ENCODE results near the gene TGFBR1. TPM values are rescaled to one million over a fixed set of nuclear protein-coding genes. Genes with fewer than 3 reads are reported as not detected.

Gene TGFBR1
- total RNA-seq, 1 experiment from 2014 or later: 17.9 TPM

- H3K36me3 ChIP-seq (ENCODE audit: insufficient read depth, low read length): no peaks in the 10 kb centered on the region
- H4K20me1 ChIP-seq (ENCODE audit: insufficient read depth, low read depth, low read length): peaks cover 33% of the 10 kb centered on the region
- H3K27me3 ChIP-seq (ENCODE audit: low read length): no peaks in the 10 kb centered on the region
- peak overlapping the region; percentile 69 for H3K9ac ChIP-seq (ENCODE audit: low read length)
- no peak overlapping the region for H2AFZ ChIP-seq (ENCODE audit: low read length)
- H3K4me1 ChIP-seq (ENCODE audit: low read length): peaks cover 15% of the 10 kb centered on the region
- no peak for DNase-seq
- no peaks in the 10 kb centered on the region for H3K9me2 ChIP-seq (replicated peaks; ENCODE audit: insufficient read depth, low read length)
- H3K4me3 ChIP-seq (ENCODE audit: low read length): peak overlapping the region; percentile 77
- no peaks in the 10 kb centered on the region for H3K9me3 ChIP-seq (ENCODE audit: low read length)
- peak overlapping the region; percentile 89 for H3K4me2 ChIP-seq (ENCODE audit: low read depth, low read length, poor library complexity, severe bottlenecking)
- H3K79me2 ChIP-seq (ENCODE audit: low read length): no peaks in the 10 kb centered on the region
- H3K27ac ChIP-seq (ENCODE audit: low read length): no peak overlapping the region
Measured at GRCh38 chr9:99106044-99106375, 1.1 kb downstream of the TGFBR1 start.

- peaks cover 33% of the 10 kb centered on the region for H4K20me1 ChIP-seq (ENCODE audit: insufficient read depth, low read depth, low read length)
- no peaks in the 10 kb centered on the region for H3K9me2 ChIP-seq (replicated peaks; ENCODE audit: insufficient read depth, low read length)
- H3K9me3 ChIP-seq (ENCODE audit: low read length): no peaks in the 10 kb centered on the region
- H2AFZ ChIP-seq (ENCODE audit: low read length): no peak overlapping the region
- no peaks in the 10 kb centered on the region for H3K79me2 ChIP-seq (ENCODE audit: low read length)
- H3K4me2 ChIP-seq (ENCODE audit: low read depth, low read length, poor library complexity, severe bottlenecking): no peak overlapping the region
- H3K9ac ChIP-seq (ENCODE audit: low read length): no peak overlapping the region
- no peaks in the 10 kb centered on the region for H3K36me3 ChIP-seq (ENCODE audit: insufficient read depth, low read length)
- H3K27ac ChIP-seq (ENCODE audit: low read length): no peak overlapping the region
- DNase-seq: no peak
- H3K27me3 ChIP-seq (ENCODE audit: low read length): no peaks in the 10 kb centered on the region
- no peak overlapping the region for H3K4me3 ChIP-seq (ENCODE audit: low read length)
- peaks cover 15% of the 10 kb centered on the region for H3K4me1 ChIP-seq (ENCODE audit: low read length)
Measured at GRCh38 chr9:99107421-99107820, 2.5 kb downstream of the TGFBR1 start.

- no peak overlapping the region for H3K9ac ChIP-seq (ENCODE audit: low read length)
- H3K9me3 ChIP-seq (ENCODE audit: low read length): no peaks in the 10 kb centered on the region
- peaks cover 33% of the 10 kb centered on the region for H4K20me1 ChIP-seq (ENCODE audit: insufficient read depth, low read depth, low read length)
- H3K79me2 ChIP-seq (ENCODE audit: low read length): no peaks in the 10 kb centered on the region
- no peak for DNase-seq
- H3K9me2 ChIP-seq (replicated peaks; ENCODE audit: insufficient read depth, low read length): no peaks in the 10 kb centered on the region
- no peak overlapping the region for H3K27ac ChIP-seq (ENCODE audit: low read length)
- no peaks in the 10 kb centered on the region for H3K36me3 ChIP-seq (ENCODE audit: insufficient read depth, low read length)
- H3K4me2 ChIP-seq (ENCODE audit: low read depth, low read length, poor library complexity, severe bottlenecking): no peak overlapping the region
- no peaks in the 10 kb centered on the region for H3K27me3 ChIP-seq (ENCODE audit: low read length)
- H3K4me1 ChIP-seq (ENCODE audit: low read length): peaks cover 15% of the 10 kb centered on the region
- no peak overlapping the region for H3K4me3 ChIP-seq (ENCODE audit: low read length)
- H2AFZ ChIP-seq (ENCODE audit: low read length): no peak overlapping the region
Measured at GRCh38 chr9:99108131-99108530, 3.2 kb downstream of the TGFBR1 start.

- DNase-seq: no peak
Measured at GRCh38 chr9:99109522-99109921, 4.6 kb downstream of the TGFBR1 start.

GRCh38 chr9:99112750-99113413 is 8.0 kb downstream of the TGFBR1 start:
- no peaks in the 10 kb centered on the region for H3K4me1 ChIP-seq (ENCODE audit: low read length)
- no peak for DNase-seq
- no peak overlapping the region for H3K9ac ChIP-seq (ENCODE audit: low read length)
- H3K4me2 ChIP-seq (ENCODE audit: low read depth, low read length, poor library complexity, severe bottlenecking): no peak overlapping the region
- no peaks in the 10 kb centered on the region for H3K27me3 ChIP-seq (ENCODE audit: low read length)
- H3K36me3 ChIP-seq (ENCODE audit: insufficient read depth, low read length): no peaks in the 10 kb centered on the region
- H3K79me2 ChIP-seq (ENCODE audit: low read length): no peaks in the 10 kb centered on the region
- H3K4me3 ChIP-seq (ENCODE audit: low read length): no peak overlapping the region
- no peaks in the 10 kb centered on the region for H3K9me3 ChIP-seq (ENCODE audit: low read length)
- peaks cover 27% of the 10 kb centered on the region for H4K20me1 ChIP-seq (ENCODE audit: insufficient read depth, low read depth, low read length)
- no peak overlapping the region for H2AFZ ChIP-seq (ENCODE audit: low read length)
- H3K27ac ChIP-seq (ENCODE audit: low read length): no peak overlapping the region
- no peaks in the 10 kb centered on the region for H3K9me2 ChIP-seq (replicated peaks; ENCODE audit: insufficient read depth, low read length)

More at GRCh38 chr9:99109522-99109921, 4.6 kb downstream of the TGFBR1 start:
- Histone ChIP-seq H3K4me1 (ENCODE audit: low read length) (peaks cover 8% of the 10 kb centered on the region), H3K9me2 (replicated peaks; ENCODE audit: insufficient read depth, low read length) (no peaks in the 10 kb centered on the region), H3K36me3 (ENCODE audit: insufficient read depth, low read length) (no peaks in the 10 kb centered on the region), H3K4me2 (ENCODE audit: low read depth, low read length, poor library complexity, severe bottlenecking) (no peak overlapping the region), H3K79me2 (ENCODE audit: low read length) (no peaks in the 10 kb centered on the region), H3K27ac (ENCODE audit: low read length) (no peak overlapping the region), H3K9ac (ENCODE audit: low read length) (no peak overlapping the region), H3K9me3 (ENCODE audit: low read length) (no peaks in the 10 kb centered on the region), H4K20me1 (ENCODE audit: insufficient read depth, low read depth, low read length) (peaks cover 42% of the 10 kb centered on the region), H3K27me3 (ENCODE audit: low read length) (no peaks in the 10 kb centered on the region), H2AFZ (ENCODE audit: low read length) (no peak overlapping the region), H3K4me3 (ENCODE audit: low read length) (no peak overlapping the region)

GRCh38 chr9:99113414-99114048 is 8.6 kb downstream of the TGFBR1 start:
- Histone ChIP-seq H3K9me3 (ENCODE audit: low read length) (no peaks in the 10 kb centered on the region), H4K20me1 (ENCODE audit: insufficient read depth, low read depth, low read length) (peaks cover 21% of the 10 kb centered on the region; the same call in 1 of the 2 replicates), H3K27me3 (ENCODE audit: low read length) (no peaks in the 10 kb centered on the region), H3K9ac (ENCODE audit: low read length) (no peak overlapping the region), H3K36me3 (ENCODE audit: insufficient read depth, low read length) (no peaks in the 10 kb centered on the region), H3K4me3 (ENCODE audit: low read length) (no peak overlapping the region), H3K4me2 (ENCODE audit: low read depth, low read length, poor library complexity, severe bottlenecking) (no peak overlapping the region), H3K4me1 (ENCODE audit: low read length) (no peaks in the 10 kb centered on the region), H3K9me2 (replicated peaks; ENCODE audit: insufficient read depth, low read length) (no peaks in the 10 kb centered on the region), H2AFZ (ENCODE audit: low read length) (no peak overlapping the region), H3K27ac (ENCODE audit: low read length) (no peak overlapping the region), H3K79me2 (ENCODE audit: low read length) (no peaks in the 10 kb centered on the region)
- no peak for DNase-seq

- Histone ChIP-seq H3K4me2 (ENCODE audit: low read depth, low read length, poor library complexity, severe bottlenecking) (no peak overlapping the region), H3K9me2 (replicated peaks; ENCODE audit: insufficient read depth, low read length) (no peaks in the 10 kb centered on the region), H3K36me3 (ENCODE audit: insufficient read depth, low read length) (no peaks in the 10 kb centered on the region), H3K9ac (ENCODE audit: low read length) (no peak overlapping the region), H3K9me3 (ENCODE audit: low read length) (no peaks in the 10 kb centered on the region), H2AFZ (ENCODE audit: low read length) (no peak overlapping the region), H3K27ac (ENCODE audit: low read length) (no peak overlapping the region), H3K79me2 (ENCODE audit: low read length) (no peaks in the 10 kb centered on the region), H3K27me3 (ENCODE audit: low read length) (no peaks in the 10 kb centered on the region), H3K4me3 (ENCODE audit: low read length) (no peak overlapping the region), H3K4me1 (ENCODE audit: low read length) (peaks cover 5% of the 10 kb centered on the region), H4K20me1 (ENCODE audit: insufficient read depth, low read depth, low read length) (peaks cover 17% of the 10 kb centered on the region; the same call in 1 of the 2 replicates)
- DNase-seq: no peak
Measured at GRCh38 chr9:99114049-99114440, 9.1 kb downstream of the TGFBR1 start.

- no peak overlapping the region for H3K27ac ChIP-seq (ENCODE audit: low read length)
- H2AFZ ChIP-seq (ENCODE audit: low read length): no peak overlapping the region
- H3K4me1 ChIP-seq (ENCODE audit: low read length): peaks cover 14% of the 10 kb centered on the region
- no peaks in the 10 kb centered on the region for H3K9me3 ChIP-seq (ENCODE audit: low read length)
- no peaks in the 10 kb centered on the region for H3K36me3 ChIP-seq (ENCODE audit: insufficient read depth, low read length)
- no peaks in the 10 kb centered on the region for H3K27me3 ChIP-seq (ENCODE audit: low read length)
- H3K9me2 ChIP-seq (replicated peaks; ENCODE audit: insufficient read depth, low read length): no peaks in the 10 kb centered on the region
- peaks cover 15% of the 10 kb centered on the region; the same call in 1 of the 2 replicates for H4K20me1 ChIP-seq (ENCODE audit: insufficient read depth, low read depth, low read length)
- no peak for DNase-seq
- H3K4me3 ChIP-seq (ENCODE audit: low read length): no peak overlapping the region
- no peak overlapping the region for H3K4me2 ChIP-seq (ENCODE audit: low read depth, low read length, poor library complexity, severe bottlenecking)
- H3K9ac ChIP-seq (ENCODE audit: low read length): no peak overlapping the region
- no peaks in the 10 kb centered on the region for H3K79me2 ChIP-seq (ENCODE audit: low read length)
Measured at GRCh38 chr9:99114846-99115500, 10.1 kb downstream of the TGFBR1 start.
